ENCODE results near the gene LEPROT.
A peak's percentile ranks its signal among the peaks of the same experiment; 100 is the strongest.

LEPROT gene

DNA sequence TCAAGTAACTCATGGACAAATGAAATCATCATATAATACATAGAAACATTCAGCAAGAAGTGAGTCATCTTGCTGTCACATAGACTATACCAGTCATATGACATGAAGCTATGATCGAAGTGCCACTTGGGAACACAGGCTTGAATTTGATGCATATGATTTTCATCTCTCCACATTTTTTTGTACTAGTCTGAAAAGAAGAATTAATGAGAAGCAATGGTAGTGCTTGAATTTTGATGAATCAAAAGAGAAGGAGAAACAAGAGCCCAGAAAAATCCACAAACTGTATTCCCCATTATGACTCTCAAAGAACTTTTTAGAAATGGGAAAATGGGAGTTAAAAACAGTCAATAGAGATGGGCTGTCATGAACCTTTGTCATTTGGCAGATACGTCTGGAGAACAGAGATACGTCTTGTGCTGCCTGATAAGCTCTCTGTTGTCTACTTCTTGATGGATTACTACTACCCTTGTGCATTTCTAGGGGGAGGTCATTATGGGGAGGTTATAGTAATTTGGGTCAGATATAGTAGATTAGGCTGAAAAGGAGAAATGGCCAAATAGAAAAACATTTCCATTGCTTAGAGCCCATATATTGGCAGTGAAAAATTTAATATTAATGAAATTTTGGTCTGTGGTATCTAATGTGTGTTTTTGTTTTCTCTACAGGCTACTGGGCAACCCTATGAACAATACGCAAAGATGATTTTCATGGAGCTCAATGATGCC is 8.0 kb upstream of the LEPROT start:
- no peak for DNase-seq (ENCODE audit: low read depth)

DNA sequence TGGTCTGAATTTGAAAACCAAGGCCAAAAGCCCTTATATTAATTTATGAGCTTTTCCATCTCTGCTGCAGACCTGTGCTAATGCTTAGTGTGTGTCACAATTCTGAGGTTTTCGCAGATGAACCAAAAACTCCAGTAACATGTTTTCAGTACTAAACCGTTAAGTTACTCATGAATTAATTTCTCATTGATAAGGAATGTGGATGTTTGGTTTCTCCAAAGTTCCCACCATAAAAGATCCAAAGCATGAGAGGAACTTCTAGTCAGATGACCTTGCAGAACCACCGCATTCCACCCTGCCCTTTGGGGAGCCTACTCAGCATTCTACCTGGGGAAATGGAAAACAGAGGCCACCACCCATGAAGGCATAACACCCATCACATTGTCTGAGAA is 7.5 kb upstream of the LEPROT start:
- DNase-seq (ENCODE audit: low read depth), result peak; percentile 91

GRCh38 chr1:65414538-65414937 is 5.9 kb upstream of the LEPROT start:
- no peak for DNase-seq (ENCODE audit: low read depth)

DNA sequence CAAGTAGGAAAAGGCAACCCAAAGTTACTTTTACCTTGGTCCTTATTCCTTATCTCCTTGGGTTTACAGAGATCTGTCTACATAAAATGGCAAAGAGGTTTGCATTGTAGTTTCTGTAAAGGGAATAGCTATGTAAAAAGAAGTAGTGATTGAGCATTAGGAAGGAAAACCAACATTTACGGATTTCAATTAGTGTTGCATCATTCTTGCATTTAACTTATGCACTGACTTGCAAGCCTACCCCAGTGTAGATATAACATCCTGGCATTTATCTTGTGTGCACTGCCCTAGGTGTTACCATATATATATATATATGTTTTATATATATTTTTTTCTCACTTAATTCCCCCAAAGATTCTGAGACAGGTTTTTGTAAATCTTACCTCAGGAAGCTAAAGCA is 3.7 kb upstream of the LEPROT start:
- DNase-seq (ENCODE audit: low read depth), result no peak

- DNase-seq (ENCODE audit: low read depth), result no peak
Observed at GRCh38 chr1:65417729-65418128, 2.7 kb upstream of the LEPROT start.

DNA sequence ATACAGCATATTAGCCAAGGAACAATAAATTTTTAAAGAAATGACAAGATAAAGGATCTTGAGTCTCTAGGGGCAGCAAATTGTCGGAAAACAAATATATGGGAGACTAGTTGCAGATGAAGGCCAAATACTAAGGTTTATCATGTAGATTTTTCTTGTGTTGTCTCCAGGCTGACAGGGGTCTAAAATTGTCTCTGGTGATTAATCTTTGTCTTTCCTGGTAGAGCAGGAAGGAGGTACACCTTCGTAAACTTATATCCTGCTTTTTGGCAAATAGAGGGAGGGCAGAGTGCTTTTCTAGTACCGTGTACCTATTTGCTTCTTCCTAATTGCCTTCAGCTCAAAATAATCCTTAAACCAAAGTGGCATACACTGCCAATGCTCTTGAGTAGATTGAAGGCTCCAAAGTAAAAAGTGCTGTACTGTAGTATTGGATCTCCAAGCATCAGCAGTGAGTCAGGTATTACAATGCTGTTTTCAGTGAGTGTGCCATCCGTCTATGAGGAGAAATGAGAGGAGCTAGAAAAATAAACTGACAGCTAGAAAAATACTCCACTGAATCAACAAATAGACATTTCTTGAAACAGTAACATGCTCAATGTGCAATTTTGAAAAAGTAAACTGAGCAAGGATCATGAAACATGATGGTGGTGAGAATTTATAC is 1.8 kb upstream of the LEPROT start:
- no peak for DNase-seq (ENCODE audit: low read depth)

GRCh38 chr1:65419681-65420589 is 533 bp upstream of the LEPROT start:
- peak; percentile 94 for DNase-seq (ENCODE audit: low read depth)

GRCh38 chr1:65421351-65422025 is 1.0 kb downstream of the LEPROT start:
- no peak for DNase-seq (ENCODE audit: low read depth)

- DNase-seq (ENCODE audit: low read depth), result no peak
Observed at GRCh38 chr1:65422241-65423203, 2.1 kb downstream of the LEPROT start.

DNA sequence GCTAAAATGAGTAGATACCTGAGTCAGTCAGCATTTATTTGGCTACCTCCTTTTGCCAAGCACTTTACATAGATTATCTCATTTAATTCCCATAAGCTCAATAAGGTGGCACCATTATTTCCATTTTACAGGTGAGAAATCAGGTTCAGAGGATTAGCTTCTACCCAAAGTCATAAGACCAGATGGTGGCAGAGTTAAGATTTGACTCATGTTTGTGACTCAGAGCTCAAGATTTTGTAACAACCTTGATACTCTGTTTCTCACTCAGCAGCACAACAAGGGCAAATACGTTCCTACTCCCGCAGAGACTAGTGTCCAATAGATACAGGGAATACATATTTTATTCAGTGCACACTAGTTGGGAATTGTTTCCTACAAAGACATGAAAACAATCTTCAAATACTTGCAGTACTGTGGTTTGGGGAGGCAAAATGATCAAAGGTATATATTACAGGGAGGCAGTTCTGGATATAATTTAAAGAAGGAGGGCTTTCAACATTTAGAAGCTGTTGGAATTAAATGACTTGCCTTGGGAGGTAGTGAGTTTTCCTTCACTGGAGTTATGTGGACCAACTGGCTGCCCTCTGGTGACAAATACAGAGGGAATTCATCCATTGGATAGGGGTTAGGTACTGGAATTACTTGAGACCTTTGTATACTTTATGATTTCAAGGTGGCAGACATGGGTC is 3.6 kb downstream of the LEPROT start:
- peak; percentile 86 for DNase-seq (ENCODE audit: low read depth)

DNA sequence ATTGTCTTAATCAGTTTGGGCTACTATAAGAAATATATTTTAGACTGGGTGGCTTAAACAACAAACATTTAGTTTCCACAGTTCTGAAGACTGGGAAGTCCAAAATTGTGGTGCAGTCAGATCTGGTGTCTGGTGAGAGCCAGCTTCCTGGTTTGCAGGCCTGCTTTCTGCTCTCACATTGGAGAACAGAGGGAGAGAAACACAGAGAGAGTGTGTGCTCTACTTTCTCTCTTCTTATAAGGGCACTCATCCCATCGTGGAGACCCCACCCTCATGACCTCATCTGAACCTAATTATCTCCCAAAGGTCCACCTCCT is 4.1 kb downstream of the LEPROT start:
- no peak for DNase-seq (ENCODE audit: low read depth)

- no peak for DNase-seq (ENCODE audit: low read depth)
Observed at GRCh38 chr1:65425006-65425405, 4.5 kb downstream of the LEPROT start.

- peak; percentile 89 for DNase-seq (ENCODE audit: low read depth)
Observed at GRCh38 chr1:65425697-65426096, 5.2 kb downstream of the LEPROT start.

DNA sequence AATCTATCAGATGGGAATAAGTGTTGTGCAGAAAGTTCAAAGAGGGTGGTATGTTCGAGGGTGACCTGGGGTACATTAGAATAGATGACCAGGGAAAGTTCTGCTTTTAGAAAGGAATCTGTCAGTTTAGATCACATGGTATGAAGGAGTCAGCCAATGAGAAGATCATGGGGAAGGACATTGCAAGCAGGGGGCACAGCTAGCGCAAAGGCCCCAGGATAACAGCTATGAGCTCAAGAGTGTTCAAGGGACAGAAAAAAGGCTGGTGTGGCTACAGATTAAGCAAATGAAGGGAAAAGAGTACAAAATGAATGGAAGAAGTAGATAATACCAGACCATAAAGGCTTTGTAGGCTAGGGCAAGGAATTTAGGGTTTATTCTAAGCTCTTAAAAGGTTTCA is 8.6 kb downstream of the LEPROT start:
- no peak for DNase-seq (ENCODE audit: low read depth)

DNA sequence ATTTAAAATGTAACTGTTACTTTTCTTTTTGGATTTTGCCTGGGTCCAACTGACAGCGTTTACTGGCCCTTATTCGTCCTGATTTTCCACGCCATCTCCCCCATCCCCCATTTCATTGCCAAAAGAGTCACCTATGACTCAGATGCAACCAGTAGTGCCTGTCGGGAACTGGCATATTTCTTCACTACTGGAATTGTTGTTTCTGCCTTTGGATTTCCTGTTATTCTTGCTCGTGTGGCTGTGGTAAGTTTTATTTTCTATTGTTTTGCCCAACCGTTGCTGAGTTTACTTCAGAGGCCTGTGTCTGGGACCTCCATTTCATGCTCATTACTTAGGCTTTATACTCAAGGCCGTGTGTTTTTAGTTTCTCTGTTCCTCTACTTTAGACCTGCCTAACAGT is 9.3 kb downstream of the LEPROT start:
- peak; percentile 77 for DNase-seq (ENCODE audit: low read depth)

GRCh38 chr1:65431111-65431705 is 10.7 kb downstream of the LEPROT start:
- no peak for DNase-seq (ENCODE audit: low read depth)

DNA sequence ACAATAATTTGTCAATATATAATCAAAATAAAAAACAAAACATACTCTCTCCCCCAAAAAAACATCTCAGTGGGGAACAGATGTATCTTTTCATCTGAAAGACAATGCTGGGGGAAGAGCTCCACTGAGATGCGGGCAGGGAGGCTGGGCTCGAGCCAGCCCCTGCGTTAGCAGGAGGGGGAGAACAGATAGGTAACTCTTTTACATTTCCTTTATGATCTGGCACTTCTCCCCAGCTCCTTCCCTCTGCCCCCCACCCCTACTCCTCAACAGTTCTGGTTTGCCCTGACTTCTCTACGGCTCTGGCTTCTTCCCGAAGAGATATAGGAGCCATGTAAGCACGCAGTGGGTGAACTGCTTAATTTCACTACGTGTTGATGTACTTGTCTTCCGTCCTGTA is 12.4 kb downstream of the LEPROT start:
- no peak for DNase-seq (ENCODE audit: low read depth)

DNA sequence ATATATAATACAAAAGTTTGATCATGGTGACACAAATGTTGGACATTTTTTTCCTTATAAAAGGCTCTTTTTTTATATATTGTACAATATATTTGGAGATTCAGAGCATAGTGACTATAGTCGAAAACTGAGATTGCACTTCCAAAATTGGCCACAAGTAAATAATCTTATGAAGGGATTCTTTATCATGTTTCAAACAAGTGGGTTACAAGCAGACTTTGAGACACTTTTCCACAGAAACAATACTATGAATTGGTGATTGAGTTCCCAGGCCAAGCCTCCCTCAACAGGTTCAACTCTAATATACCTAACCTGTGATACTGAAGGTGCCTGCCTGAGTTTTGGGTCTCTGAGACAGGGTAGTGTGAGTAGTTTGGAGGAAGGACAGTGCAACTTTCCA is 13.8 kb downstream of the LEPROT start:
- DNase-seq (ENCODE audit: low read depth), result no peak

DNA sequence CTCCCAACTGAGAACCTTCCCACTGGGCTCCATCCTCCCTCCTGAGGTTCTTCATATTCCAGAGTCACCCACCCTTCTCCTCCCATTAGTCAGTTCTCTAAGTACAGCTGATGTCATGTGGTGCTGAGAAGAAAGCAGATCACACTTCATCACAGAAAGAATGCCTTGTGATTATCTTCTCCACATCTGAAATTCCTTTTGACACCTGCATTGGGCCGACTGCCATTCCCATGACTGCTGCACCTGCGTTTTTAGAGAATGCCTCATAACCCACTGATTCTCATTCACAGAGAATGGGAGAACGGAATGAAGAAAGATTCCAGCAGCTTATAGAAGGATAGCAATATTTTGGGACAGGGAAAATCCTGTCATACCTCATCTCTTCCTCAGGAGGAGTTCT is 14.3 kb downstream of the LEPROT start:
- DNase-seq (ENCODE audit: low read depth), result no peak

- no peak for DNase-seq (ENCODE audit: low read depth)
Observed at GRCh38 chr1:65435987-65436386, 15.5 kb downstream of the LEPROT start.

Measured in HS-27A (cell line).